ENCODE data around the gene MYMK.

DNA sequence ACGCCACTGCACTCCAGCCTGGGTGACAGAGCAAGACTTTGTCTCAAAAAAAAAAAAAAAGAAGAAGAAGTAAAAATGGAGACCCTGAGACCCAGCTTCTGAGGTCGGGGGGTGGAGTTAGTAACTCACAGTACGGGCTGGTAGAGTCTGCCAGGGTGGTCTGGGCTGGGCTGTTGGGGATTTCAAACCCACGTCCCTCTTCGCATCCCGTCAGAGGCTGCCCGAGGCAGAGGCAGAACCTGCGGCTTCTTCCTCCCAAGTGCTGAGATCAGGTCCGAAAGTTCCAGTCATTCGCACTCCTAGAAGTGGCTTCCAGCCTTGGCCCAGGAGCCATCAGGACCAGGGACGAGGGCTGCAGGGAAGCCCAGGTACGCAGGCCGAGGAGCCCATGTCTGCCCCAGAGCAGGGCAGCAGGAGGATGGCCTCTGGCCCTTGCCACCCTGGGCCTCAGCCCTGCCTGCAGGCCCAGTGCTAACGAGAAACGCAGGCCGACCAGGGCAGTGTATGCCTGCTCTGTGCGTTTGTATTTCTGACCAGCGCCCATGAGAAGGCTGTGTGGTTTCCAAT lies 36.0 kb downstream of the MYMK start:
- TF ChIP-seq, protein P1, sequence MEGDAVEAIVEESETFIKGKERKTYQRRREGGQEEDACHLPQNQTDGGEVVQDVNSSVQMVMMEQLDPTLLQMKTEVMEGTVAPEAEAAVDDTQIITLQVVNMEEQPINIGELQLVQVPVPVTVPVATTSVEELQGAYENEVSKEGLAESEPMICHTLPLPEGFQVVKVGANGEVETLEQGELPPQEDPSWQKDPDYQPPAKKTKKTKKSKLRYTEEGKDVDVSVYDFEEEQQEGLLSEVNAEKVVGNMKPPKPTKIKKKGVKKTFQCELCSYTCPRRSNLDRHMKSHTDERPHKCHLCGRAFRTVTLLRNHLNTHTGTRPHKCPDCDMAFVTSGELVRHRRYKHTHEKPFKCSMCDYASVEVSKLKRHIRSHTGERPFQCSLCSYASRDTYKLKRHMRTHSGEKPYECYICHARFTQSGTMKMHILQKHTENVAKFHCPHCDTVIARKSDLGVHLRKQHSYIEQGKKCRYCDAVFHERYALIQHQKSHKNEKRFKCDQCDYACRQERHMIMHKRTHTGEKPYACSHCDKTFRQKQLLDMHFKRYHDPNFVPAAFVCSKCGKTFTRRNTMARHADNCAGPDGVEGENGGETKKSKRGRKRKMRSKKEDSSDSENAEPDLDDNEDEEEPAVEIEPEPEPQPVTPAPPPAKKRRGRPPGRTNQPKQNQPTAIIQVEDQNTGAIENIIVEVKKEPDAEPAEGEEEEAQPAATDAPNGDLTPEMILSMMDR (IDR thresholded peaks at IDR 0.05; ENCODE audit: low read depth, low read length, poor library complexity, severe bottlenecking), result no peak
- no peak for TF ChIP-seq EZH2phosphoT487 (IDR thresholded peaks at IDR 0.05; ENCODE audit: borderline replicate concordance, low read length)

Measured in DOHH2 (cell line).